GM12864 (cell line): ENCODE results near the gene CAPRIN2.

Source experiments
- DNase-seq: peaks from one replicate; pipeline ENCODE4 v3.0.0-alpha.2; 2011; ENCODE audit warnings: low read depth
- H3K4me3 ChIP-seq: 2 replicates; pipeline ENCODE4 v1.5.1; 2011; ENCODE audit warnings: mild to moderate bottlenecking, low read depth, low read length, control low read depth
- CTCF ChIP-seq: IDR thresholded peaks from 2 replicates; pipeline ENCODE4 v1.5.1; 2011; ENCODE audit warnings: low read depth, mild to moderate bottlenecking, moderate library complexity, low read length, control low read depth, inconsistent platforms; ENCODE audit errors: missing control alignments

Gene CAPRIN2

GRCh38 chr12:30784508-30784907 lies 29.8 kb upstream of the CAPRIN2 start:
- H3K4me3 ChIP-seq = no peak overlapping the region
- no peak for TF ChIP-seq CTCF
- DNase-seq = no peak

GRCh38 chr12:30783946-30784345 lies 29.2 kb upstream of the CAPRIN2 start:
- no peak for TF ChIP-seq CTCF
- H3K4me3 ChIP-seq = no peak overlapping the region
- DNase-seq = no peak

GRCh38 chr12:30782316-30783173 lies 27.8 kb upstream of the CAPRIN2 start:
- H3K4me3 ChIP-seq = no peak overlapping the region
- no peak for DNase-seq
- TF ChIP-seq CTCF = no peak

- no peak overlapping the region for H3K4me3 ChIP-seq
- no peak for TF ChIP-seq CTCF
- DNase-seq = no peak
Measured at GRCh38 chr12:30779578-30779977, 24.8 kb upstream of the CAPRIN2 start.

- no peak for TF ChIP-seq CTCF
- H3K4me3 ChIP-seq = no peak overlapping the region
- DNase-seq = no peak
Measured at GRCh38 chr12:30779178-30779577, 24.4 kb upstream of the CAPRIN2 start.

- no peak for TF ChIP-seq CTCF
- no peak overlapping the region for H3K4me3 ChIP-seq
- no peak for DNase-seq
Measured at GRCh38 chr12:30774599-30774998, 19.8 kb upstream of the CAPRIN2 start.

- DNase-seq = no peak
- no peak overlapping the region for H3K4me3 ChIP-seq
- TF ChIP-seq CTCF = no peak
Measured at GRCh38 chr12:30769802-30770201, 15.1 kb upstream of the CAPRIN2 start.
